Esophagus muscularis mucosa (tissue), 4 donors: ENCODE measurements around the gene IL18BP. TPM values are rescaled to one million over a fixed set of nuclear protein-coding genes. Genes with fewer than 3 reads are reported as not detected.

Experiments used
- DNase-seq: peaks from one replicate; pipeline ENCODE4 v3.0.0-alpha.2; 2017; ENCODE audit errors: extremely low spot score
- H3K27ac ChIP-seq, 4 donors: fragments of 200-600 bp; sonication (generic); replicated peaks in 1 of 4; 1 replicate in 3 of 4; 2 replicates in 1 of 4; pipeline ENCODE4 v1.5.1; 2016 to 2019; ENCODE audit warnings: mild to moderate bottlenecking in 1 of 4
- H3K27me3 ChIP-seq, 4 donors: fragments of 200-600 bp; sonication (generic); one replicate each; pipeline versions ENCODE4 v1.5.1 to v1.6.0; 2016 to 2019
- H3K36me3 ChIP-seq, 4 donors: fragments of 200-600 bp; sonication (generic); one replicate each; pipeline ENCODE4 v1.5.1; 2016 to 2019
- H3K4me1 ChIP-seq, 4 donors: fragments of 200-600 bp; sonication (generic); one replicate each; pipeline ENCODE4 v1.5.1; 2016 to 2019
- H3K4me3 ChIP-seq, 4 donors: fragments of 200-600 bp; sonication (generic); 1 replicate in 2 of 4; 2 replicates in 2 of 4; pipeline ENCODE4 v1.5.1; 2016 to 2019; ENCODE audit warnings: mild to moderate bottlenecking in 4 of 4, moderate library complexity in 1 of 4
- H3K9me3 ChIP-seq, 4 donors: fragments of 200-600 bp; sonication (generic); 1 replicate in 3 of 4; 2 replicates in 1 of 4; pipeline ENCODE4 v1.5.1; 2016 to 2019
- EP300 ChIP-seq: sonication (generic); formaldehyde crosslinking; IDR thresholded peaks from one replicate; pipeline ENCODE4 v1.6.1; 2017; ENCODE audit warnings: antibody characterized with exemption
- POLR2A ChIP-seq: fragments of 450-650 bp; IDR thresholded peaks from one replicate; pipeline ENCODE4 v1.6.1; 2017; ENCODE audit warnings: antibody characterized with exemption, moderate library complexity, mild to moderate bottlenecking, low read depth
- POLR2AphosphoS5 ChIP-seq, 2 donors: sonication (generic); formaldehyde crosslinking; IDR thresholded peaks; one replicate each; pipeline ENCODE4 v1.6.1; 2017; ENCODE audit warnings: antibody characterized with exemption in 2 of 2
- WGBS: methylation state at CpG from one replicate; pipeline ENCODE4 v1.1.5; 2018; 5-methylcytosine and 5-hydroxymethylcytosine counted together
- intact Hi-C: fragments of 100-400 bp; cut with DNase I; formaldehyde crosslinking; loops from one replicate; pipeline ENCODE4 v1.15.1; 2023
- total RNA-seq, 4 donors: library from RNA; depleted of rRNA; stranded (reverse); fragments of >200 nt; gene quantifications; one replicate each; pipeline versions ENCODE4 v1.1.0 to v1.2.1, GENCODE V29; 2016
- TF ChIP-seq, protein P1 (sequence below), 3 experiments: fragments of 200-600 bp in 2 of 3; fragments of 450-650 bp in 1 of 3; sonication (generic) in 2 of 3; IDR thresholded peaks; one replicate each; pipeline ENCODE4 v1.5.1; 2017 to 2019; ENCODE audit warnings: antibody characterized with exemption in 3 of 3, mild to moderate bottlenecking in 2 of 3, moderate library complexity in 1 of 3

The IL18BP gene
- total RNA-seq, 4 donors from 2014 or later, result 2.7 to 9.4 (median 5.9) TPM

GRCh38 chr11:72003776-72004171, 5.1 kb downstream of the IL18BP start:
- intact Hi-C loops, result no loop called here
- Histone ChIP-seq H3K4me1 (peaks cover 23 to 61% (median 49%) of the 10 kb centered on the region in 4 donors), H3K27ac (peak overlapping the region in 1 of 4 donors; percentile 87), H3K27me3 (no peaks in the 10 kb centered on the region), H3K9me3 (no peaks in the 10 kb centered on the region), H3K36me3 (peaks cover 64 to 80% (median 77%) of the 10 kb centered on the region in 4 donors), H3K4me3 (no peak overlapping the region)
- TF ChIP-seq POLR2A, result no peak
- TF ChIP-seq, protein P1, sequence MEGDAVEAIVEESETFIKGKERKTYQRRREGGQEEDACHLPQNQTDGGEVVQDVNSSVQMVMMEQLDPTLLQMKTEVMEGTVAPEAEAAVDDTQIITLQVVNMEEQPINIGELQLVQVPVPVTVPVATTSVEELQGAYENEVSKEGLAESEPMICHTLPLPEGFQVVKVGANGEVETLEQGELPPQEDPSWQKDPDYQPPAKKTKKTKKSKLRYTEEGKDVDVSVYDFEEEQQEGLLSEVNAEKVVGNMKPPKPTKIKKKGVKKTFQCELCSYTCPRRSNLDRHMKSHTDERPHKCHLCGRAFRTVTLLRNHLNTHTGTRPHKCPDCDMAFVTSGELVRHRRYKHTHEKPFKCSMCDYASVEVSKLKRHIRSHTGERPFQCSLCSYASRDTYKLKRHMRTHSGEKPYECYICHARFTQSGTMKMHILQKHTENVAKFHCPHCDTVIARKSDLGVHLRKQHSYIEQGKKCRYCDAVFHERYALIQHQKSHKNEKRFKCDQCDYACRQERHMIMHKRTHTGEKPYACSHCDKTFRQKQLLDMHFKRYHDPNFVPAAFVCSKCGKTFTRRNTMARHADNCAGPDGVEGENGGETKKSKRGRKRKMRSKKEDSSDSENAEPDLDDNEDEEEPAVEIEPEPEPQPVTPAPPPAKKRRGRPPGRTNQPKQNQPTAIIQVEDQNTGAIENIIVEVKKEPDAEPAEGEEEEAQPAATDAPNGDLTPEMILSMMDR (IDR thresholded peaks at IDR 0.05), result no peak
- no peak for TF ChIP-seq EP300
- TF ChIP-seq POLR2AphosphoS5 (IDR thresholded peaks at IDR 0.05), result peak in 1 of 2 donors; percentile 1
- no peak for DNase-seq
- WGBS, result no CpG with 5 or more reads among the region's 20 CpGs

DNA sequence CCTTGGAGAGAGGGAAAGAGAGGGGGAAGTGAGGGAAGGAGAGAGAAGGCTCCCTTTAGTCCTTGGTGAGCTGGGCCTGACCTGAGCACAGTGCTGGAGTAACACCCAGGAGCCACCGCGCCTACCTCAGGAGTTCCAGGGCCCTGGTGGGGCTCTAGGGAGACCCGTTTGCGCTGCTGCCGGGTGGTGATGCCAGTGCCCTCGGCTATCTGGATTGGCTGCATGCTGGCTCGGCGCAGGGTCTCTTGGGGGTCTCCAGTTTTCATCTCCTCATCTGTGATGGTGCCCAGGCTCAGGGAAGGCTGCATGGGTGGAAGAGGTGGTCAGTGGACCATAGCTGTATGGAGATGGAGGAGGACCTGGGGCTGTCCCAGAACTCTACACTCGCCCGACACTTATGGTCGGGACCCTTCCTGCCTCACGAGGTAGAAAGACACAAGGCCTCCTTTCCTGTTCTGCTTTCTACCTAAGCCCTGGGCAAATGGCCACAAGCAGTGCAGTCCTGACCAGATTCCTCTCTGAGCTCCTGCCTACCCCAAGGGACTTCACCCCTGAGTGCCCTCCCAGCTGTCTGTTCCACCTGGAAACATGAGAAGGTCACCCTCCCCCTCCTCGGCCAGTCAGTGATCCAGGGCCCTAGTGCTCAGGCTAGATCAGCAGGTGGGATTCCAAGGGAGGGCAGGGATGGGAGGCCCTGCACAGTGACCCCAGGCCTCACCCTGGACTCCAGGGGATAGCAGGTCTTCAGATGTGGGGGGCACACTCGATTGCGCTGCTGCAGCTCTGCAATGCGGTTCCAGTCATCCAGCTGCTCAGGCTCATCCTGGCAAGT, 6.0 kb downstream of the IL18BP start:
- no peaks in the 10 kb centered on the region for H3K27me3 ChIP-seq
- no peak for DNase-seq
- H3K9me3 ChIP-seq, result no peaks in the 10 kb centered on the region
- H3K27ac ChIP-seq, result peak overlapping the region in 2 of 4 donors; percentile 16 to 21
- H3K36me3 ChIP-seq, result peaks cover 69 to 89% (median 87%) of the 10 kb centered on the region in 4 donors
- intact Hi-C loops, result no loop called here
- H3K4me3 ChIP-seq, result no peak overlapping the region
- 88% methylated on average over 12 of the region's 16 CpGs for WGBS
- peaks cover 14 to 52% (median 40%) of the 10 kb centered on the region in 4 donors for H3K4me1 ChIP-seq
- TF ChIP-seq POLR2A (no peak), POLR2AphosphoS5 (IDR thresholded peaks at IDR 0.05) (no peak), EP300 (no peak)
- TF ChIP-seq, protein P1 (IDR thresholded peaks at IDR 0.05), result no peak

DNA sequence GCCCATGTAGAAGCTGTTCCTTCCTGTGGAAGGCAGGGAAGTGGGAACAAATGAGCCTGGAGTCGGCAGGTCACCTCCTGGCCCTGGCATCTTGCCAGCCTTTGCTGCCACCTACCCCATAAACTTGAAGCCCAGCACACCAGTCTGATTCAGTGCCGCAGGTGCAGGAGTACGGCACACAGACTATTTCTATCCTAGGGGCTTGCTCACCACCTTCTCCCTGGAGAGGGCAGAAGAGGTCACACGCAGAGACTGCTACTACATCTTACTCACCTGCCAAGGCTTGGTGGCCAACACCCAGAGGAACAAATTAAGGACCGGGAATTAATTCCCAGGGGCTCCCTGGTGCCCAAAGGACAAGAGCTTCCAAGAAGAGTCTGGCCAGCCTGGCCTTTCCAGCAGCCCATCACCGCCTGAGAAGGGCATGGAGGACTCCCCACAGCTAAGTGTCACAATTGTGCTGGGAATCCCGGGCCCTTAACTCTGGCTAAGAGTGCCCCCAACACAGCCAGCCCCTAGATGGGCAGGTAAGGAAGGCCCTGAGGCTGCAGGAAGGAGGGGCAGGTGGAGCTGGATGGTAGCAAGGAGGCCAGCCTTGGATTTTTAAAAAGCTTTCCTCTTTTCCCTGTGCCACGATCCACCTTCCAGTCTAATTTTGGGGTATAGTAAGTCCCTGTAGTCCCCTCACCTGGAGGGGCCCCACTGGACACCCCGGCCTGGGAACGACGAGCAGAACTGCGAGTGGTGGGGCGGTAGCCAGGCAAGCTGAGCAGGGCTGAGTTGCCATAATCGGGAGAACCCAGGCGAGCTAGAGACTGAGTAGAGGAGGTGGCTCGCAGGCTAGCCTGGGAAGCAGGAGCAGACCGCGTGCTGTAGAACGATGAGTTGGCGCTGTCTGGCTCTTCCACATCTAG, 6.9 kb downstream of the IL18BP start:
- intact Hi-C loops, result no loop called here
- TF ChIP-seq POLR2AphosphoS5 (IDR thresholded peaks at IDR 0.05) (peak in 1 of 2 donors; percentile 30), EP300 (no peak)
- TF ChIP-seq, protein P1 (IDR thresholded peaks at IDR 0.05), result no peak
- H3K27me3 ChIP-seq, result no peaks in the 10 kb centered on the region
- H3K27ac ChIP-seq, result peak overlapping the region; percentile 16 to 27 (median 24)
- no peak overlapping the region for H3K4me3 ChIP-seq
- no peaks in the 10 kb centered on the region for H3K9me3 ChIP-seq
- H3K36me3 ChIP-seq, result peaks cover 78 to 98% (median 96%) of the 10 kb centered on the region in 4 donors
- DNase-seq, result no peak
- WGBS, result 81% methylated on average over 15 of the region's 20 CpGs
- peaks cover 5 to 46% (median 31%) of the 10 kb centered on the region in 4 donors for H3K4me1 ChIP-seq

DNA sequence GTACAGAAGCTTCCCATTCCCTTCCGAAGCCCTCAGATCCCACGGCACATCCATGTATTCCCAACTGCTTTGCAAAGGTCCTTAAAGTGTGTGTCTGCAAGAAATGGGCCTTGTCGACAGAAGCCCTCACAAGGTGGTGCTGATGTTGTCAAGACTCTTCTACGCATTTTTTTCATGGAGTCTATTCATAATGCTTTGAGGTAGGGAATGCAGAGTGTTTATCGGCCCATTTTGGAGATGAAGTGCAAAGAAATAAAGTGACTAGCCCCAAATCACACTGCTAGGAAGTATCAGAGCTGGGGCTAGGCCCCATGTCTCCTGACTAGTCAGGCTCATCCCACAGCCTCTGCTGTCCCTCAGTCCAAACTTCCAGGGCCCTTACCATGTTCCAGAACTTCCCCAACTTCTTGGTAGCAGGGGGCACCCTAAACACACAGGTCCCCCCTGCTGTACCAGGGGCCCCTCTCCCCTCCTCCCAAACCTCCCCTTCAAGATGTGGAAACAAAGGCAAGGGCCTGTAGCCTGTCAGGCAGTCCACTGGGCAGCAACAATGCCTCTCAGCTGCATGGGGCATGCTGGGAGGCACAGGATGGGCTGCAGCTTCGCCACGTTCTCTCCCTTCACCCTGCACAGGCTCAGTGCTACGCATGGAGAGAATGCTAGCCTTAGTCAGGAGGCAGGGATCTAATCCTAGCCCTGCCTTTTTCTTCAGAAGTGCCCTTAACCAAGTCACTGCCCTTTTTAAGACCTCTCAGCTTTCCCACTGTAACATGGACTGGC, 7.8 kb downstream of the IL18BP start:
- 83% methylated on average over 7 of the region's 8 CpGs for WGBS
- DNase-seq, result no peak
- intact Hi-C loops, result no loop called here
- Histone ChIP-seq H3K27me3 (no peaks in the 10 kb centered on the region), H3K4me1 (peaks cover 8 to 46% (median 28%) of the 10 kb centered on the region in 4 donors), H3K4me3 (no peak overlapping the region), H3K27ac (peak overlapping the region in 1 of 4 donors; percentile 23), H3K36me3 (peaks cover 87 to 100% (median 99%) of the 10 kb centered on the region in 4 donors), H3K9me3 (no peaks in the 10 kb centered on the region)
- no peak for TF ChIP-seq POLR2AphosphoS5 (IDR thresholded peaks at IDR 0.05)
- TF ChIP-seq, protein P1 (IDR thresholded peaks at IDR 0.05), result no peak
- no peak for TF ChIP-seq POLR2A
- TF ChIP-seq EP300, result no peak
